ENCODE results near the gene RASL10A.

The RASL10A gene

GRCh38 chr22:29300807-29301601 lies 14.5 kb downstream of the RASL10A start:
- Histone ChIP-seq H3F3A (ENCODE audit: low read depth) (peaks cover 16% of the 10 kb centered on the region), H3K36me3 (ENCODE audit: insufficient read depth, low read length) (peaks cover 51% of the 10 kb centered on the region), H3K27me3 (ENCODE audit: insufficient read depth, low read length, poor library complexity, severe bottlenecking) (no peaks in the 10 kb centered on the region), H2AFZ (ENCODE audit: low read length) (no peak overlapping the region), H3K4me2 (ENCODE audit: low read depth, low read length, poor library complexity, severe bottlenecking) (no peak overlapping the region), H3K9ac (ENCODE audit: low read depth, low read length, poor library complexity, severe bottlenecking) (no peak overlapping the region), H3K4me1 (ENCODE audit: insufficient read depth, low read length, poor library complexity, severe bottlenecking) (peaks cover 2% of the 10 kb centered on the region), H3K9me2 (replicated peaks; ENCODE audit: low read depth, low read length) (no peaks in the 10 kb centered on the region), H3K4me3 (ENCODE audit: low read length, poor library complexity, severe bottlenecking) (no peak overlapping the region), H3K9me3 (ENCODE audit: insufficient read depth, low read depth, low read length) (no peaks in the 10 kb centered on the region), H4K20me1 (ENCODE audit: insufficient read depth, low read length, poor library complexity, severe bottlenecking) (peaks cover 3% of the 10 kb centered on the region), H3K79me2 (ENCODE audit: insufficient read depth, low read length) (no peaks in the 10 kb centered on the region)
- TF ChIP-seq CTCF (conservative IDR thresholded peaks at IDR 0.05; ENCODE audit: low read length), result no peak
- TF ChIP-seq EZH2phosphoT487 (IDR thresholded peaks at IDR 0.05; ENCODE audit: borderline replicate concordance), result no peak

- H3K9ac ChIP-seq (ENCODE audit: low read depth, low read length, poor library complexity, severe bottlenecking), result no peak overlapping the region
- H3K4me3 ChIP-seq (ENCODE audit: low read length, poor library complexity, severe bottlenecking), result no peak overlapping the region
- H3K79me2 ChIP-seq (ENCODE audit: insufficient read depth, low read length), result no peaks in the 10 kb centered on the region
- H3K4me2 ChIP-seq (ENCODE audit: low read depth, low read length, poor library complexity, severe bottlenecking), result no peak overlapping the region
- H3K9me3 ChIP-seq (ENCODE audit: insufficient read depth, low read depth, low read length), result no peaks in the 10 kb centered on the region
- peaks cover 57% of the 10 kb centered on the region for H3K36me3 ChIP-seq (ENCODE audit: insufficient read depth, low read length)
- H3K4me1 ChIP-seq (ENCODE audit: insufficient read depth, low read length, poor library complexity, severe bottlenecking), result no peaks in the 10 kb centered on the region
- peaks cover 16% of the 10 kb centered on the region for H3F3A ChIP-seq (ENCODE audit: low read depth)
- H4K20me1 ChIP-seq (ENCODE audit: insufficient read depth, low read length, poor library complexity, severe bottlenecking), result peaks cover 3% of the 10 kb centered on the region
- TF ChIP-seq CTCF (conservative IDR thresholded peaks at IDR 0.05; ENCODE audit: low read length) (no peak), EZH2phosphoT487 (IDR thresholded peaks at IDR 0.05; ENCODE audit: borderline replicate concordance) (no peak)
- H3K27me3 ChIP-seq (ENCODE audit: insufficient read depth, low read length, poor library complexity, severe bottlenecking), result no peaks in the 10 kb centered on the region
- no peaks in the 10 kb centered on the region for H3K9me2 ChIP-seq (replicated peaks; ENCODE audit: low read depth, low read length)
- no peak overlapping the region for H2AFZ ChIP-seq (ENCODE audit: low read length)
Observed at GRCh38 chr22:29300467-29300806, 15.1 kb downstream of the RASL10A start.

GRCh38 chr22:29299136-29299900 lies 16.2 kb downstream of the RASL10A start:
- no peaks in the 10 kb centered on the region for H3K4me1 ChIP-seq (ENCODE audit: insufficient read depth, low read length, poor library complexity, severe bottlenecking)
- H3K4me2 ChIP-seq (ENCODE audit: low read depth, low read length, poor library complexity, severe bottlenecking), result no peak overlapping the region
- H4K20me1 ChIP-seq (ENCODE audit: insufficient read depth, low read length, poor library complexity, severe bottlenecking), result peaks cover 3% of the 10 kb centered on the region
- H3K79me2 ChIP-seq (ENCODE audit: insufficient read depth, low read length), result no peaks in the 10 kb centered on the region
- H3K9ac ChIP-seq (ENCODE audit: low read depth, low read length, poor library complexity, severe bottlenecking), result no peak overlapping the region
- peaks cover 16% of the 10 kb centered on the region for H3F3A ChIP-seq (ENCODE audit: low read depth)
- H3K9me2 ChIP-seq (replicated peaks; ENCODE audit: low read depth, low read length), result no peaks in the 10 kb centered on the region
- no peaks in the 10 kb centered on the region for H3K27me3 ChIP-seq (ENCODE audit: insufficient read depth, low read length, poor library complexity, severe bottlenecking)
- H2AFZ ChIP-seq (ENCODE audit: low read length), result no peak overlapping the region
- TF ChIP-seq CTCF (conservative IDR thresholded peaks at IDR 0.05; ENCODE audit: low read length), result no peak
- no peak for TF ChIP-seq EZH2phosphoT487 (IDR thresholded peaks at IDR 0.05; ENCODE audit: borderline replicate concordance)
- H3K4me3 ChIP-seq (ENCODE audit: low read length, poor library complexity, severe bottlenecking), result no peak overlapping the region
- H3K36me3 ChIP-seq (ENCODE audit: insufficient read depth, low read length), result peaks cover 68% of the 10 kb centered on the region
- H3K9me3 ChIP-seq (ENCODE audit: insufficient read depth, low read depth, low read length), result no peaks in the 10 kb centered on the region
